GM13976 (cell line): ENCODE measurements around the gene FSTL1.

Experiments
- DNase-seq: peaks from one replicate; pipeline ENCODE4 v3.0.0; 2012; ENCODE audit warnings: low spot score
- CTCF ChIP-seq: IDR thresholded peaks from 2 replicates; pipeline ENCODE4 v1.5.1; 2012; ENCODE audit warnings: borderline replicate concordance, mild to moderate bottlenecking; ENCODE audit not compliant: insufficient read depth; ENCODE audit errors: extremely low read depth, missing control alignments, control extremely low read depth
- in situ Hi-C: fragments of 300-500 bp; cut with MboI; formaldehyde crosslinking; loops from one replicate; pipeline ENCODE4 v1.12.0; 2022; ENCODE audit warnings: low sequenced_read_pairs, mixed read lengths, inconsistent platforms; ENCODE audit not compliant: unreplicated experiment

FSTL1 gene

GRCh38 chr3:120442975-120443517 is 7.7 kb downstream of the FSTL1 start:
- DNase-seq: no peak
- in situ Hi-C loops: no loop called here
- TF ChIP-seq CTCF: no peak

- in situ Hi-C loops: no loop called here
- no peak for TF ChIP-seq CTCF
- DNase-seq: no peak
Measured at GRCh38 chr3:120441776-120442175, 9.0 kb downstream of the FSTL1 start.

- no peak for DNase-seq
- no peak for TF ChIP-seq CTCF
- in situ Hi-C loops: no loop called here
Measured at GRCh38 chr3:120440762-120441161, 10.0 kb downstream of the FSTL1 start.

GRCh38 chr3:120440001-120440703 is 10.6 kb downstream of the FSTL1 start:
- DNase-seq: no peak
- in situ Hi-C loops: no loop called here
- no peak for TF ChIP-seq CTCF

- TF ChIP-seq CTCF: no peak
- no peak for DNase-seq
- in situ Hi-C loops: no loop called here
Measured at GRCh38 chr3:120438665-120439370, 12.0 kb downstream of the FSTL1 start.

- in situ Hi-C loops: no loop called here
- no peak for TF ChIP-seq CTCF
- DNase-seq: no peak
Measured at GRCh38 chr3:120438216-120438615, 12.6 kb downstream of the FSTL1 start.
